ENCODE data around the gene SIMC1.

DNA sequence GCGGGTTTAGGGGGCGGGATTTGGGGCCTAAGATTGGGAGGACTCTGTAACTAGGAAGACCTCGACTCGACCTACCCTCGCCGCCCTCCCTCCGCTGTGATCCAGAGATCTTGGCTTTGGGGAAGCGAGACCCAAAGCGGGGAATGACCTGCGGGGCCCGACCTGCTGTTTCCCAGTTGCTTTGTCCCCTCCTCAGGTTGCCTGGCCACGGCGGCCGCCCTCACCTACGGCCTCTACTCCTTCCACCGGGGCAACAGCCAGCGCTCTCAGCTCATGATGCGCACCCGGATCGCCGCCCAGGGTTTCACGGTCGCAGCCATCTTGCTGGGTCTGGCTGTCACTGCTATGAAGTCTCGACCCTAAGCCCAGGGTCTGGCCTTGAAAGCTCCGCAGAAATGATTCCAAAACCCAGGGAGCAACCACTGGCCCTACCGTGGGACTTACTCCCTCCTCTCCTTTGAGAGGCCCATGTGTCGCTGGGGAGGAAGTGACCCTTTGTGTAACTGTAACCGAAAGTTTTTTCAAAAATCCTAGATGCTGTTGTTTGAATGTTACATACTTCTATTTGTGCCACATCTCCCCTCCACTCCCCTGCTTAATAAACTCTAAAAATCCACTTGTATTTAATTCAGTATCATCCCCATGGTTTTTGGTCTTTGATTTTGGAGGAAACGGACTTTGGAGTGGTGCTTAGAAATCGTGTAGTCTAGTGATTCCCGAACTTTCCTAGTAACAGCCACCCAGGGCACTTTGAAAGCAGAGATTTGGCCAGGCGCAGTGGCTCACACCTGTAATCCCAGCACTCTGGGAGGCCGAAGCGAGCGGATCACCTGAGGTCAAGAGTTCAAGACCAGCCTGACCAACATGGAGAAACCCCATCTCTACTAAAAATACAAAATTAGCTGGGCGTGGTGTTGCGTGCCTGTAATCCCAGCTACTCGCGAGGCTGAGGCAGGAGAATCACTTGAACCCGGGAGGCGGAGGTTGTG lies 151.2 kb downstream of the SIMC1 start:
- TF ChIP-seq, protein P1, sequence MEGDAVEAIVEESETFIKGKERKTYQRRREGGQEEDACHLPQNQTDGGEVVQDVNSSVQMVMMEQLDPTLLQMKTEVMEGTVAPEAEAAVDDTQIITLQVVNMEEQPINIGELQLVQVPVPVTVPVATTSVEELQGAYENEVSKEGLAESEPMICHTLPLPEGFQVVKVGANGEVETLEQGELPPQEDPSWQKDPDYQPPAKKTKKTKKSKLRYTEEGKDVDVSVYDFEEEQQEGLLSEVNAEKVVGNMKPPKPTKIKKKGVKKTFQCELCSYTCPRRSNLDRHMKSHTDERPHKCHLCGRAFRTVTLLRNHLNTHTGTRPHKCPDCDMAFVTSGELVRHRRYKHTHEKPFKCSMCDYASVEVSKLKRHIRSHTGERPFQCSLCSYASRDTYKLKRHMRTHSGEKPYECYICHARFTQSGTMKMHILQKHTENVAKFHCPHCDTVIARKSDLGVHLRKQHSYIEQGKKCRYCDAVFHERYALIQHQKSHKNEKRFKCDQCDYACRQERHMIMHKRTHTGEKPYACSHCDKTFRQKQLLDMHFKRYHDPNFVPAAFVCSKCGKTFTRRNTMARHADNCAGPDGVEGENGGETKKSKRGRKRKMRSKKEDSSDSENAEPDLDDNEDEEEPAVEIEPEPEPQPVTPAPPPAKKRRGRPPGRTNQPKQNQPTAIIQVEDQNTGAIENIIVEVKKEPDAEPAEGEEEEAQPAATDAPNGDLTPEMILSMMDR (IDR thresholded peaks at IDR 0.05), result no peak
- TF ChIP-seq ELF4 (CRISPR knock-in tag; IDR thresholded peaks at IDR 0.05; ENCODE audit: low read depth) (no peak), CREB1 (CRISPR knock-in tag; IDR thresholded peaks at IDR 0.05) (no peak), ZNF317 (CRISPR knock-in tag; IDR thresholded peaks at IDR 0.05; ENCODE audit: borderline replicate concordance, low read depth) (no peak), NFYB (CRISPR knock-in tag; conservative IDR thresholded peaks at IDR 0.05; ENCODE audit: low read depth) (peak; percentile 46; the same call in 1 of the 2 replicates), ETV6 (CRISPR knock-in tag; IDR thresholded peaks at IDR 0.05) (no peak), IRF2 (CRISPR knock-in tag; IDR thresholded peaks at IDR 0.05; ENCODE audit: borderline replicate concordance, low read depth) (no peak), KAT7 (CRISPR knock-in tag; IDR thresholded peaks at IDR 0.05; ENCODE audit: borderline replicate concordance) (no peak), ZNF138 (CRISPR knock-in tag; conservative IDR thresholded peaks at IDR 0.05) (no peak), TCF7 (CRISPR knock-in tag; IDR thresholded peaks at IDR 0.05; ENCODE audit: low read depth) (no peak), ZNF263 (CRISPR knock-in tag; IDR thresholded peaks at IDR 0.05; ENCODE audit: low read depth) (peak; percentile 90)
- TF ChIP-seq, protein P2, sequence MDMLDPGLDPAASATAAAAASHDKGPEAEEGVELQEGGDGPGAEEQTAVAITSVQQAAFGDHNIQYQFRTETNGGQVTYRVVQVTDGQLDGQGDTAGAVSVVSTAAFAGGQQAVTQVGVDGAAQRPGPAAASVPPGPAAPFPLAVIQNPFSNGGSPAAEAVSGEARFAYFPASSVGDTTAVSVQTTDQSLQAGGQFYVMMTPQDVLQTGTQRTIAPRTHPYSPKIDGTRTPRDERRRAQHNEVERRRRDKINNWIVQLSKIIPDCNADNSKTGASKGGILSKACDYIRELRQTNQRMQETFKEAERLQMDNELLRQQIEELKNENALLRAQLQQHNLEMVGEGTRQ (CRISPR knock-in tag; IDR thresholded peaks at IDR 0.05), result no peak
- TF ChIP-seq, protein P3, sequence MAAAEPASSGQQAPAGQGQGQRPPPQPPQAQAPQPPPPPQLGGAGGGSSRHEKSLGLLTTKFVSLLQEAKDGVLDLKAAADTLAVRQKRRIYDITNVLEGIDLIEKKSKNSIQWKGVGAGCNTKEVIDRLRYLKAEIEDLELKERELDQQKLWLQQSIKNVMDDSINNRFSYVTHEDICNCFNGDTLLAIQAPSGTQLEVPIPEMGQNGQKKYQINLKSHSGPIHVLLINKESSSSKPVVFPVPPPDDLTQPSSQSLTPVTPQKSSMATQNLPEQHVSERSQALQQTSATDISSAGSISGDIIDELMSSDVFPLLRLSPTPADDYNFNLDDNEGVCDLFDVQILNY (CRISPR knock-in tag; IDR thresholded peaks at IDR 0.05), result no peak
